HG03439 (cell line): ENCODE measurements around the gene CKAP2.
"Not testable (repeated sequence)": the region's sequence is repeated elsewhere in the genome, so short reads cannot be mapped to it uniquely, and the experiment has no call there.

Experiments
- ATAC-seq: cut with Tn5 transposase; IDR thresholded peaks from one replicate; pipeline ENCODE4 v1.9.1; 2021; ENCODE audit warnings: mild to moderate bottlenecking, moderate library complexity; ENCODE audit not compliant: unreplicated experiment

Gene CKAP2, protein sequence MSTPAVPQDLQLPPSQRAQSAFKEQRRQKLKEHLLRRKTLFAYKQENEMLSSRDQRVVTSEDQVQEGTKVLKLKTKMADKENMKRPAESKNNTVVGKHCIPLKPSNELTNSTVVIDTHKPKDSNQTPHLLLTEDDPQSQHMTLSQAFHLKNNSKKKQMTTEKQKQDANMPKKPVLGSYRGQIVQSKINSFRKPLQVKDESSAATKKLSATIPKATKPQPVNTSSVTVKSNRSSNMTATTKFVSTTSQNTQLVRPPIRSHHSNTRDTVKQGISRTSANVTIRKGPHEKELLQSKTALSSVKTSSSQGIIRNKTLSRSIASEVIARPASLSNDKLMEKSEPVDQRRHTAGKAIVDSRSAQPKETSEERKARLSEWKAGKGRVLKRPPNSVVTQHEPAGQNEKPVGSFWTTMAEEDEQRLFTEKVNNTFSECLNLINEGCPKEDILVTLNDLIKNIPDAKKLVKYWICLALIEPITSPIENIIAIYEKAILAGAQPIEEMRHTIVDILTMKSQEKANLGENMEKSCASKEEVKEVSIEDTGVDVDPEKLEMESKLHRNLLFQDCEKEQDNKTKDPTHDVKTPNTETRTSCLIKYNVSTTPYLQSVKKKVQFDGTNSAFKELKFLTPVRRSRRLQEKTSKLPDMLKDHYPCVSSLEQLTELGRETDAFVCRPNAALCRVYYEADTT

DNA sequence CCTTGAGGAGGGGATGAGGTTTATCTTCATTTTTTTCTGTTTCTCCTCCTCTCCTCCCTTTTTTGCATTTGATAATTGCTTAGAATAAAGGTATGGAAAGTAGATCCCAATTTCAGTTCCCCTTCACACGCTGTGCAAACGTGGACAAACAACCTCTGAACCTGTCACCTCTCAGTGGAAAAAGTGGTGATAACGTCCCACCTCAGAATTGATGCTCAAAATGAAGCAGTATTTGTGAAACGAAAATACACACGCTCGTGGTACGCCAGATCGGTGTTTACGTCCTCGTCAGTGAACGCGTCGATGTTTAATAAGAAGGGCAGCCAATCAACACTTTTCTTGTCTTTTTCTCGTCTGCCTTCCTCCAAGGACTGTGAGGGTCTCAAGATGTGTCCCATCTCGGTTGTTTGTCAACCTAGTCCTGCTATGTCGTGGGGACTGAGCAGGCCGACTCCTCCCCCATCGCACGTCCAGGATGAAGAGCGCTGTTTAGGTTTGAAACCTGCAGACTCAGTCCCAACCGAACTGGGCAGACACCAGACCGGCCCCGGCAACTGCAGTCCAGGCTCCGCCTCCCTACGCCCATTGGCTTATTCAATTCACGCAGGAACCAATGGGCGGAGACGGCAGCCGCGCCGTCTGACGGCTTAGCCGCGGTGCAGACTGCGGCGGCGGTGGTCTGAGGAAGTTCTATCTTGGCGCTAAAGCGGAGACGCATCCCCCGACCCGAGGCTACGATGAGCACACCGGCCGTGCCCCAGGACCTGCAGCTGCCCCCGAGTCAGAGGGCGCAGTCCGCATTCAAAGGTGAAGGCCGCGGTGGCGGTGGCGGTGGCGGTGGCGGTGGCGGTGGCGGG is at the start of gene CKAP2:
TSS of gene CKAP2 (plus strand) at position 659 of the 857 bp plus-strand sequence. CDS start at position 738, 79 bp downstream.
- peak; percentile 72 for ATAC-seq

DNA sequence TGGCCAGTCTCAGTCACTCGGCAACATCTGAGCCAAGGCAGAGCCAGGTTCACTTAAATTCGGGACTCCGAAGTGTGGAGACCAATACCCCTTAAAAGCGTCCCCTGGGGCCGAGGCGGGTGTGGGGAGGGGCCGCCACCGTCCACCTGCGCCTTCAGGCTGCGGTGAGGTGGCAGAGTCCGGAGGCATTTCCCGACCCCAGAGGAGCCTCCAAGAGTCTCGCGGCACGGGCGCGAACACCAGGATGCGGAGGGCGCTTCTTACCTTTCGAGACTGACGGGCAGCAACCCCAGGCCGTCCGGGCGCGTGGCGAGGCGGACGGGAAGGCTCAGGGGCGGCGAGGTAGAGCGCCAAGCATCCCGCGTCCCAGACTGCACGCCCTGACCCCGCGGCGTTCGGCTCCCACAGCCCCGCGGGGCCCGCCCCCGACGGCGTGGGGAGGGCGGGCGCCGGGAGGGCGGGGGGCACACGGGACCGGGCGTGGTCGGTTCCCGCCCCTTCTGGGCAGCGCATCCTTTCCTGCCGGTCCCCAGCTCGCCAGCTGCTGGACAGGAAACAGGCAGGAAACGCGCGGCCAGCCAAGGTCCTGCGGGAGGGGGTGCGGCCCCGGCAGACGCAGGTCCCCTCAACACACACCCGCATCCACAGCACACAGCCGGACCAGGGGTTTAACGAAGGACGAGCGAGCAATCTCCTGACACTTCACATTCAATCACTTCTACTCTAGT is 49.3 kb upstream of the CKAP2 start, which contains the start of gene THSD1:
TSS of gene THSD1 (minus strand) at position 406 of the 728 bp plus-strand sequence. CDS start 3,572 bp downstream, outside the sequence.
- ATAC-seq = no peak

DNA sequence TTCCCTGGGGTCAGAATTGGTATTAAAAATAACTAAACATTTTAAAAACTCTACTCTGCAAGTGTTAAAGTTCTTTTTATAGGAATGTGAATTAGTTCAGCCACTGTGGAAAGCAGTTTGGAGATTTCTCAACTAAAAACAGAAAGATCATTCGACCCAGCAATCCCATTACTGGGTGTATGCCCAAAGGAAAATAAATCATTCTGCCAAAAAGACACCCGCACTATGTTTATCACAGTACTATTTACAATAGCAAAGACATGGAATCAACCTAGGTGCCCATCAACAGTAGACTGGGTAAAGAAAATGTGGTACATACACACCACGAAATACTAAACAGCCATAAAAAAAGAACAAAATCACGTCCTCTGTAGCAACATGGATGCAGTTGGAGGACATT is 48.6 kb upstream of the CKAP2 start:
- no peak for ATAC-seq

DNA sequence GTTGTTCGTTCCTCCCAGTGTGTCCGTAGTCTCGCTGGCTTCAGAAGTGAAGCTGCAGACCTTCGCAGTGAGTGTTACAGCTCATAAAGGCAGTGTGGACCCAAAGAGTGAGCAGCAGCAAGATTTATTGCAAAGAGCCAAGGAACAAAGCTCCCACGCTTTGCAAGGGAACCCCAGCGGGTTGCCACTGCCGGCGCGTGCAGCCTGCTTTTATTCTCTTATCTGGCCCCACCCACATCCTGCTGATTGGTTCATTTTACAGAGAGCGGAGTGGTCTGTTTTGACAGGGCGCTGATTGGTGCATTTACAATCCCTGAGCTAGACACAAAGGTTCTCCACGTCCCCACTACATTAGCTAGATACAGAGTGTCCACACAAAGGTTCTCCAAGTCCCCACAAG is 47.8 kb upstream of the CKAP2 start:
- not testable (repeated sequence) for ATAC-seq

DNA sequence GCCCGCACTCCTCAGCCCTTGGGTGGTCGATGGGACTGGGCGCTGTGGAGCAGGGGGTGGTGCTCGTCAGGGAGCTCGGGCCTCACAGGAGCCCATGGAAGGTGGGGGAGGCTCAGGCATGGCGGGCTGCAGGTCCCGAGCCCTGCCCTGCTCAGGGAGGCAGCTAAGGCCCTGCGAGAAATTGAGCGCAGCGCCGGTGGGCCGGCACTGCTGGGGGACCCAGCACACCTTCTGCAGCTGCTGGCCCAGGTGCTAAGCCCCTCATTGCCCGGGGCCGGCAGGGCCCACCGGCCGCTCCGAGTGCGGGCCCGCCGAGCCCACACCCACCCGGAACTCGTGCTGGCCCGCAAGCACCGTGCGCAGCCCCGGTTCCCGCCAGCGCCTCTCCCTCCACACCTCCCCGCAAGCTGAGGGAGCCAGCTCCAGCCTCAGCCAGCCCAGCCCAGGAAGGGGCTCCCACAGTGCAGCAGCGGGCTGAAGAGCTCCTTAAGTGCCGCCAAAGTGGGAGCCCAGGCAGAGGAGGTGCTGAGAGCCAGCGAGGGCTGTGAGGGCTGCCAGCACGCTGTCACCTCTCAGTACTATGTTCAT is 47.1 kb upstream of the CKAP2 start:
- ATAC-seq = not testable (repeated sequence)

DNA sequence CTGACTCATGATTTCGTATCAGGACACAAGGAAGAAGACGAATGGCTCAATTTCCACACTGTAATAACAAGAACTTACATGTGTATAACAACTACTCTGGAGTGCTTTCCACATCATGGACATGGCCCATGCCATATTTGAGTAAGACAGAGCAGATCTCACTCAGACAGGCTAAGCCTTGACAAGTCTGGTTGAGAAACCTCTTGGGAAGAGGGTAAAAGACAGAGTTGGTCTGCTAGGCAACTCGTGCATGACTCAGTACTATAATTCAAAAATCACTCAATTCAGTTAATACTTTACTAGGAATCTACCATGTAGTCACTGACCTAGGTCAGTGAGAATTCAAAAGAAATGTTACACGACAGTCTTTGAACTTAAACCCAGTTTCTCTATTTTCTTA is 43.6 kb upstream of the CKAP2 start:
- peak; percentile 85 for ATAC-seq

DNA sequence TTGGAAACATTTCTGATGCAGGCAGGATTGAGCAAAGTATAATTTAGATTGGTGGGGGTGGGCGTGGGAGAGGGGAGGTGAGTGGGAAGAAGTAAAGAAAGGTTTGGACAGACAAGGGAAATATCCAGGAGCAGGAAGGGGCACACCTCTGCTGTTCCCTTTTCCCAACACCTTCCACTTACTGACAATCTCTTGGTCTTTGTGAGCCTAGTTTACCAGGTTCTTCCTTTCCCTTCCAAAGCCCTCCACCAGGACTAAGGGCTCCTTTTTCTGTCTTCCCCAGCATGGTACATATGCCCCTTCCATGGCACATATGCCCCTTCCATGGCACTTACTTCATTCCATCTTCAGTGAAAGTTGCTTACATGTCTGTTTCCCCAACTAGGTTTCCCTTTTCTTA is 43.1 kb upstream of the CKAP2 start:
- ATAC-seq = no peak

DNA sequence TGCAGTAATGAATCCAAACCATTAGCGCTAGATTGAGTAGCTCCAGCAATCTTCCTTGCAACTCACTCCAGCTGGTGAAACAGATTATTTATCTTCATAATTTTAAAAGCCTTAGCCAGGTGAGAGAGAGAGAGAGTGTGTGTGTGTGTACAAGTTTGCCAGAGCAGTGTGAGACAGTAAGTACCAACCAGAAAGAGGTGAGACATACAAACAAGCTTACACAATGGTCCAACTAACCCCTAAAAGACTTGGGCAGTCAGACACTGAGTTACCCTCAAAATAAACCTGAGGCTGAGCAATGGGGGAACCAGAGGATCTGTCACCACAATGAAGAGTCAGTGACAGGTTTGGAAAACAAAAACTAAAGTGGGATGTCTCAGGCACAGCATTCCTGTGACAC is 41.2 kb upstream of the CKAP2 start:
- ATAC-seq = no peak

DNA sequence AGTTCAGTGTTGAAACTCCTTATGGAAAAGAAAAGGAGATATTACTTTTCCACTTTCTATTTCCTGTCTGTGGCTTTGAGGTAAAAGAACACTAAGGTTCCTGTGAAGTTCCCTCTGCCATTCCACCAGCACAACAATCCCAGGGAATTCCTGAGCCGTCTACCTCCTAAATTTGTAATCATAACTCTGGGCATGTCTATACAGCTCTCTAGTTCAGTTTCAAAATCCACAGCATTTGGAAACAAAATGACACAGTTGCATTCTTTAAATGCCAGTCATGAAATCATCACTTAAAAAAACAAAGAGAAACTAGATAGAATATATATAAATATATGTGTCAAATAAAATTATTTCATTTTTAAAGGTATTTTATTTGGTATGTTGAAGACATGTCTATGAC is 40.3 kb upstream of the CKAP2 start:
- no peak for ATAC-seq

DNA sequence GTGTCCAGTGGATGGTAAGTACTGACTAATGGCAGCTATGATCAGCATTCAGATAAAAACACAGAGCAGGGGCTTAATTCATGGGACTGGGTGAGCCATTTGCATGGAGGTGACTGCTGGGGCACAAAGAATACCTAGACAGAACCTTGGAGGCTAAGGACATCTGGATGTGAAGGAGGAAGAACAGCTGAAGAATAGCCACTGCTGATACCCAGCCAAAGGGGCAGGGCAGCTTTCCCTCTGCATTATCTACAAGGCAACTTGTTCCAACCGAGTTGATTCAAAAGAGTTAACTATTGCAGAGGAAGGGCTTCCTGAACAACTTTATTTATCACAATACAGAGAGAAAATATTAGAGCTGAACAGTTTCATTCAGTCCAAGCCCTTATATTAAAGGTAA is 36.2 kb upstream of the CKAP2 start:
- no peak for ATAC-seq

DNA sequence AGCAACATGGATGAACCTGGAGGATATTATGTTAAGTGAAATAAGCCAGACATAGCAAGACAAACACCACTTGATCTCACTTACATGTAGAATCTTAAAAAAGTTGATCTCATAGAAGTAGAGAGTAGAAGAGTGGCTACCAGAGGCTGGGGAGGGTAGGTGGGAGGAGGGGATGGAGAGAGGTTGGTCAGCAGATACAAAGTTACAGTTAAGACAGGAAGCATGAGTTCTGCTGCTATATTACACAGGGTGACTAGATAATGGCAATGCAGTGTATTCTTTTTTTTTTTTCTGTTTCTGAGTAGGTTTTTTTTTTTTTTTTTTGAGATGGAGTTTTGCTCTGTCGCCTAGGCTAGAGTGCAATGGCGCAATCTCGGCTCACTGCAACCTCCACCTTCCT is 34.1 kb upstream of the CKAP2 start:
- ATAC-seq = no peak

DNA sequence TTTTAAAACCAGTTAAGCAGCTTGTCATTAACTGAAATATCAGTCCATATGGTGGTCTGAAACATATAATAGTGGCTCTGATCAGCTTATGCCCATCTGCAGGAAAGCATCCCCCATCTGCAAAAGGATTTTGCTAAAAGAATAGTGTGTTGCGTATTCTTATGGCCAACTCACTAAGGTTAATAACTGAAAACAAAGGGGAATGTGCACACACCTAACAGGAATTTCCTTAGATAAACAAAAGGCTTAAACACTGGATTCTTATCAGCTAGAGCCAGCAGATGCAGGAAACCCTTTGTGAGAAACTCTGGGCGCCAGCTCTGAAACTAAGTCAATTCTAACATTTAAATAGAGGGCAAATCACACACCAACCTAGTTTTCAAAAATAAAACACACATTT is 27.0 kb upstream of the CKAP2 start:
- no peak for ATAC-seq

DNA sequence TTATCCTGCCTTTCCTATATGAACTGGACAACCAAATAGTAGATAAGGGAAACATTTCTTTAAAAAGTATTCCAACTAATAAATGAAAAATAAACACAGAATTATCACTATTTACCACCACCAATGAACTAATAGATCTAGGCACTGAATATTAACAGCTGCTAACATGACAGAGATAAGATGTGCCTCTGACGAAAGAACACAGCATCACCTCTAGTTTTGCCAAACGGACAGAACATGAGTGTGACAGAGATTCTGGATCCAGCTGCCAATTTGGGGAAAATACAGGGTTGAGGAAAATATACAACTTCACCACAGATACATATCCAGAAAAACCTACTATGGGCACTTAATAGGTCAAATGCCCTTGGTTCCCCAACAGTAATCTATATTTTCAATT is 22.8 kb upstream of the CKAP2 start:
- ATAC-seq = no peak

DNA sequence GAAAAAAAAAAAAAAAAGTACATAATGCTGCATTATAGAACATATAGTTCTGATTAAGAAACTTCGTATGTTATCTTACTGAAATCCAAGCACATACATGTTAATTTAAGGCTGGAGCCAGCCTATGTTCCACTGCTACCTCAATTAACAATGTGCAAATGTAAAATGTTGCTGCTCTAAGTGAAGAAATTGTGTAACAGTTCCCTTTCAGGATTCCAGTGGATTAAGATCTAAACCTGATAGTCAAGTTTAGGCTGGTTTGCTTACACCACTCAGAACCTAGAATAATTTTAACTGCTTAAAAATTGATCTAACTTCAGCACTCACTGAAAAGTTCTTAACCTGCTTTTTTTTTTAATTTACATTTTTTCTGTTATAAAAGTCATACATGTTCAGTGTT is 9.0 kb upstream of the CKAP2 start:
- ATAC-seq = no peak

DNA sequence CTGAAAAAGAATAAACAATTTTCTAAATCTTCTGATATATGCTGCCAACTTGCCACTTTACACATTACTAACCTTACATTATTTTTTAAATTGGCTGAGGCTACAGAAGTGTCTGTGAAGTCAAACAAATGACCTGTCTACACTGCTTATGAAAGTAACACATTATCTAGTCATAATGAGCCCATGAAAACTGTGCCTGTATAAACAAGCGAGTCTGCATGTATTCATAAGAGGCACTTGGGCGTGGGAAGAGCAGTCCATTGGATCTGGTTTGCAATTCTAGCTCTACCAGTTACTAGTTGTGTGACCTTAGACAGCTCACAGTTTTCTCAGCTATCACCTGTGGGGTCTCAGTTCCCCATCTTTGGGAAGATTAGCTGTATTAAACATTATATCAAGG is 7.9 kb upstream of the CKAP2 start:
- ATAC-seq = no peak

DNA sequence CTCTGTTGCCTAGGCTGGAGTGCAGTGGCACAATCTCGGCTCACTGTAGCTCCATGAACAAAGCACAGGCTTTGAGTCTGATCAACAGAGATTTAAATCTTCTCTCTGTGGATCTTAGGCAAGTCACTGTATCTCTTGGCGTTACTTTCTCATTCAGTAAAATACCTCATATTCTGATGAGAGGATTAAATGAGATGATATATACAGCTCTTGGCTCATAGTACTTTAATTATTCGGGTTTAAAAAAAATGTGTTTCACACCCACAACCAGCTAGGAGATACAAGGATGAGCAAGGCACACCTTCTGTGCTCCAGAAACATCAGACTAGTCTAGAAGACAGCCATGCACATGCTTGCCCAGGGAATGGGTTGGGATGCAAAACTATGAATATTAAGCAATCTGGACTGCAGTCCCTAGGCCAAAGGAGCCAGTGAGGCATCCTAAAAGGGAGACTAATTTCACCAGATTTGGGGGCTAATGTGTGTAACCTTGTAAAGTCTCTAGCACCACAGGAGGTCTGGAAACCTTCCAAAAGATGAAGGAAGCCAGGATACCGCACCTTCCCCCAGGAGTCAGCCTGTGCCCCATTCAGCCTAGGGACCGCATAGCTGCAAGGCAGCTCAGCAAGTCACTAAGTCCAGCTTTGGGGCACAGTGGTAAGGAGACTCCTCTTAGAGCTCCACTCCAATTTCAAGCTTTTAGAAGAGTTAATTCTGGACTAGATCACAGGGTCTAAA is 7.3 kb upstream of the CKAP2 start:
- no peak for ATAC-seq

DNA sequence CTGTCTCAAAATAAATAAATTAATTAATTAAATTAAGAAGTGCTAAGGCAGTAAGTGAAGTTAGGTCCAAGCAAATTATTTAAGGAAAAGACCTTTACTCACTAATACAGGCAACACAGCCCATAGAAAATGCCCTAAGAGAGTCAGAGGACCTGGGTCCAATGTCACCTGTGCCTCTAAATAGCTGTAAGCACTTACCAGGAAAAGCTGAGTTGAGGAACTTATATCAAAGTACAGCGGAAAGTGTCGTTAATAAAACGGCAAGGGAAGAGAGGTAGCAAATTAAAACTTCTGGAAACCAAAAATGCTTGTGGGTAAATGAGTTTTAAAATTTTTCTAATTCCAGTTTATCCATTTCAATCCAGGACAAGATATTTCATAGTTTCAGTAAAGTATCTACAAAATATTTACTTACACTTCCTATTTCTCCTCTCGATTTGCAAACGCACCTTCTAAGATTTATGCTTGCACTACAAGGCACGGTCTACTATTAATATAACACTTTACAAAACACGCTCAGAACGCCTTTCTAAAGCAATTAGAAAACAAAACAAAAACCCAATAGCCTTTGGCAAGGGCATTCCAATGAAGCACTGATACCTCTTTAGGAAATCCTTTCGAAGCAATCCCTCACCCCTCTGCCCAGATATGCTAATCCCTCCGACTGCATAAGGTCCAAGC is 5.8 kb upstream of the CKAP2 start:
- peak; percentile 0 for ATAC-seq

DNA sequence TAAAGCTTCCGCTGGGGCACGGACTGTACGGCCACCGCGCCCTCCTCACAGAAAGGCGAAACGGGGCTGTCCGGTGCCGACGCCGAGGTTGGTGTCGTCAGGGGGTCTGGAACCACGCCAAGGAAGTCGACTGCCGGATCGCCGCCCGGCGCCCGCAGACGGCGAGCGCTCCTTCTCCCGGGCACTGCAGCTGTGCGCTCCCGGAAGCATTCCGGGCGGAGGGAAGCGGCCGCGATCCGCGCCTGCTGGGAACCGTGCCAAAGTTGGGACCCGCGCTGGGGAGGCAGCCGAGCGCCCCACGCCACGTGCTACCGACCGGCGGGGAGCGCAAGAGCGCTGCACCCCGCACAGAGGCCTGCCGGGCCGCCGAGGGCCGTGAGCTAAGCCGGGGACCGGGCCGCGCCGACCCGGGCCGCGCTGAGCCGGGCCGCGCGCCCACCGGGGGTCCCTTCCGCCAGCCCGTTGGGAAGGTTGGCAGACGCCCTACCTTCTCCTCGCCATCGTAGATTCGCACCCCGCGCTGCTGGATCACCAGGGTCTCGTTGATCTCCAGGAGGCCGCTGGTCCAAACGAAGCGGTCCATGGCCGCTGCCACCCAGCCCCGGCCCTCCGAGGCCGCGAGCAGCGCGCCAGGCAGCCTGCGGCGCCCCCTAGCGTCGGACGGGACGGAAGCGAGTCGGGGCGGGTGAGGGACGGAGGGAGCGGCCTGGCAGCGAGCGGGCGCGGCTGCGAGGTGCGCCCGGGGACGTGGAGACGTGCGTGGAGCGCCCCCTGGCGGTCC is 5.1 kb upstream of the CKAP2 start, which contains the start of gene VPS36:
TSS of gene VPS36 (minus strand) at position 623 of the 781 bp plus-strand sequence. CDS start at position 583, 40 bp downstream.
- ATAC-seq = peak; percentile 72
